HepG2 (cell line): ENCODE measurements around the gene NDUFS1. TPM values are rescaled to one million over a fixed set of nuclear protein-coding genes. Genes with fewer than 3 reads are reported as not detected.

Experiments
- ATAC-seq: fragments of 200-7000 bp; cut with Tn5 transposase; 3 replicates; pipeline ENCODE4 v1.9.1; 2020; ENCODE audit warnings: mild to moderate bottlenecking, moderate library complexity
- BruUV-seq: library from RNA; stranded (reverse); fragments of 400-500 nt; replicated peaks from 2 replicates; lab custom pipeline; 2021; lab: Mats Ljungman, UMichigan
- CTCF ChIA-PET: fragments of 300-600 bp; formaldehyde crosslinking; extraction: SDS; loops from one replicate; lab custom pipeline; 2021; ENCODE audit warnings: low total read pairs, inconsistent platforms, low intra/inter-chr PET ratio; lab: Yijun Ruan, JAX
- POLR2A ChIA-PET: fragments of 350-600 bp; sonication (Branson Sonifier 250); formaldehyde crosslinking; loops from one replicate; lab custom pipeline; 2020; ENCODE audit warnings: antibody characterized with exemption, inconsistent platforms; lab: Yijun Ruan, JAX
- DNase-seq: peaks from one replicate; pipeline ENCODE4 v3.0.0-alpha.2; 2015; ENCODE audit warnings: low spot score
- FAIRE-seq: peaks from 3 replicates; lab custom pipeline; 2011; peaks lifted over from hg19 to GRCh38; lab: Jason Lieb, UNC
- H2AFZ ChIP-seq: one replicate; pipeline ENCODE4 v1.6.1; 2011; ENCODE audit warnings: low read length, inconsistent platforms
- H3K27ac ChIP-seq: fragments of 300-600 bp; 3 replicates; pipeline ENCODE4 v1.8.0; 2011; ENCODE audit warnings: mixed run types, mild to moderate bottlenecking, mixed read lengths, low read length, inconsistent platforms; ENCODE audit not compliant: insufficient read depth; ENCODE audit errors: extremely low read length
- H3K27me3 ChIP-seq, 2 experiments: fragments of 200-600 bp in 1 of 2; 2 replicates in 1 of 2; 3 replicates in 1 of 2; pipeline versions ENCODE4 v1.6.0 to v1.8.0; 2011; ENCODE audit warnings: low read length in 2 of 2, mild to moderate bottlenecking in 2 of 2, moderate library complexity in 2 of 2, inconsistent platforms in 1 of 2; ENCODE audit not compliant: insufficient read depth in 2 of 2, control insufficient read depth in 1 of 2
- H3K36me3 ChIP-seq, 2 experiments: fragments of 200-600 bp in 1 of 2; replicated peaks in 1 of 2; 2 replicates in 1 of 2; 3 replicates in 1 of 2; pipeline versions ENCODE4 v1.5.1 to v1.8.0; 2011; ENCODE audit warnings: low read length in 2 of 2, inconsistent platforms in 1 of 2; ENCODE audit not compliant: insufficient read depth in 2 of 2, control insufficient read depth in 1 of 2
- H3K4me1 ChIP-seq: 2 replicates; pipeline ENCODE4 v1.5.1; 2012; ENCODE audit warnings: low read length, inconsistent platforms; ENCODE audit not compliant: insufficient read depth
- H3K4me2 ChIP-seq: 2 replicates; pipeline ENCODE4 v1.6.0; 2011; ENCODE audit warnings: low read depth, low read length, inconsistent platforms
- H3K4me3 ChIP-seq, 3 experiments: fragments of 200-600 bp in 1 of 3; sonication (generic), shearing (Covaris generic) in 1 of 3; replicated peaks in 1 of 3; 2 replicates each; pipeline ENCODE4 v1.5.1; 2011 to 2016; ENCODE audit warnings: low read length in 3 of 3, inconsistent platforms in 2 of 3, low read depth in 2 of 3, mild to moderate bottlenecking in 2 of 3, control low read depth in 1 of 3, mixed read lengths in 1 of 3; ENCODE audit not compliant: insufficient read depth in 1 of 3
- H3K79me2 ChIP-seq: one replicate; pipeline ENCODE4 v1.6.1; 2011; ENCODE audit warnings: low read length, inconsistent platforms; ENCODE audit not compliant: insufficient read depth
- H3K9ac ChIP-seq: 2 replicates; pipeline ENCODE4 v1.6.0; 2011; ENCODE audit warnings: mild to moderate bottlenecking, low read depth, low read length, inconsistent platforms; ENCODE audit not compliant: insufficient read depth
- H3K9me3 ChIP-seq: 2 replicates; pipeline ENCODE4 v1.5.1; 2012; ENCODE audit warnings: mild to moderate bottlenecking, low read length
- H4K20me1 ChIP-seq: 2 replicates; pipeline ENCODE4 v1.6.0; 2011; ENCODE audit warnings: inconsistent platforms, mild to moderate bottlenecking, low read length, moderate library complexity; ENCODE audit not compliant: insufficient read depth
- FOXK1 ChIP-seq: sonication (generic); formaldehyde crosslinking; IDR thresholded peaks from 2 replicates; pipeline ENCODE4 v1.4.0; 2020; ENCODE audit warnings: low read depth, missing genetic modification reagents, borderline replicate concordance
- GABPB1 ChIP-seq: IDR thresholded peaks from 2 replicates; pipeline ENCODE4 v1.6.1; 2016; ENCODE audit warnings: mild to moderate bottlenecking, missing genetic modification reagents, moderate library complexity, missing compliant biosample characterization
- GLI4 ChIP-seq: sonication (generic); formaldehyde crosslinking; IDR thresholded peaks from 2 replicates; pipeline ENCODE4 v1.5.1; 2020; ENCODE audit warnings: missing genetic modification reagents, mild to moderate bottlenecking, moderate library complexity, borderline replicate concordance
- HMGA1 ChIP-seq: sonication (generic); formaldehyde crosslinking; conservative IDR thresholded peaks from 2 replicates; pipeline ENCODE4 v1.4.0; 2020; ENCODE audit warnings: missing genetic modification reagents
- HNF4A ChIP-seq: sonication (generic); formaldehyde crosslinking; IDR thresholded peaks from 2 replicates; pipeline ENCODE4 v1.4.0; 2020; ENCODE audit warnings: missing genetic modification reagents
- ISL2 ChIP-seq: sonication (generic); formaldehyde crosslinking; IDR thresholded peaks from 2 replicates; pipeline ENCODE4 v1.5.0; 2020; ENCODE audit warnings: missing genetic modification reagents
- PITX1 ChIP-seq: sonication (generic); formaldehyde crosslinking; IDR thresholded peaks from 2 replicates; pipeline ENCODE4 v1.5.1; 2020; ENCODE audit warnings: mild to moderate bottlenecking, missing genetic modification reagents
- PRMT3 ChIP-seq: sonication (generic); formaldehyde crosslinking; IDR thresholded peaks from 2 replicates; pipeline ENCODE4 v1.8.1; 2022; ENCODE audit warnings: low read depth, mild to moderate bottlenecking, moderate library complexity, missing genetic modification reagents, borderline replicate concordance
- RBM39 ChIP-seq: fragments of 200-400 bp; formaldehyde crosslinking; IDR thresholded peaks from one replicate; pipeline ENCODE4 v1.6.1; 2018; ENCODE audit warnings: antibody characterized with exemption, mild to moderate bottlenecking, low read depth, low read length; ENCODE audit not compliant: poor library complexity, severe bottlenecking
- SP1 ChIP-seq, 2 experiments: fragments of 450-650 bp in 1 of 2; sonication (generic) in 1 of 2; formaldehyde crosslinking in 1 of 2; IDR thresholded peaks; 2 replicates each; pipeline versions ENCODE4 v1.4.0 to v1.6.1; 2016 to 2020; ENCODE audit warnings: missing genetic modification reagents in 1 of 2
- ZC3H13 ChIP-seq: sonication (generic); formaldehyde crosslinking; IDR thresholded peaks from 2 replicates; pipeline ENCODE4 v1.8.1; 2023; ENCODE audit warnings: mild to moderate bottlenecking, missing genetic modification reagents, moderate library complexity
- ZNF24 ChIP-seq: fragments of 450-650 bp; IDR thresholded peaks from 2 replicates; pipeline ENCODE4 v1.6.1; 2017; ENCODE audit warnings: antibody characterized with exemption, mild to moderate bottlenecking
- ZNF329 ChIP-seq: sonication (generic); formaldehyde crosslinking; IDR thresholded peaks from 2 replicates; pipeline ENCODE4 v1.9.0; 2021; ENCODE audit warnings: low read depth, mild to moderate bottlenecking, missing genetic modification reagents
- ZNF589 ChIP-seq: sonication (generic); formaldehyde crosslinking; conservative IDR thresholded peaks from 2 replicates; pipeline ENCODE4 v1.8.0; 2022; ENCODE audit warnings: mild to moderate bottlenecking, moderate library complexity, missing genetic modification reagents
- WGBS: methylation state at CpG from one replicate; pipeline ENCODE4 v1.1.6; 2017; ENCODE audit warnings: low lambda C conversion rate; 5-methylcytosine and 5-hydroxymethylcytosine counted together
- in situ Hi-C: cut with HindIII; loops from 2 replicates; pipeline ENCODE4 v1.10.0; 2017; ENCODE audit warnings: low pct_unique_long_range_greater_than_20kb; ENCODE audit not compliant: extremely low pct_ligation_motif_present
- intact Hi-C: fragments of 100-400 bp; cut with micrococcal nuclease; formaldehyde crosslinking; loops from one replicate; pipeline ENCODE4 v1.10.0; 2022; ENCODE audit not compliant: unreplicated experiment
- polyA plus RNA-seq, 8 experiments: library from polyadenylated mRNA; depleted of rRNA in 3 of 8; stranded (reverse) in 7 of 8; unstranded in 1 of 8; fragments of >200 nt; fragmentation: Illumina TruSeq in 4 of 8; extraction: Trizol in 4 of 8; gene quantifications; 2 replicates each; pipeline versions ENCODE4 v1.2.1 to v1.2.3, GENCODE V29; 2011 to 2016; ENCODE audit warnings: low read depth in 4 of 8, missing spikeins in 1 of 8, mixed read lengths in 1 of 8; ENCODE audit not compliant: insufficient read depth in 1 of 8
- total RNA-seq, 5 experiments: library from RNA; depleted of rRNA; stranded (reverse); fragments of >200 nt; fragmentation: Illumina TruSeq; extraction: Trizol; gene quantifications; 2 replicates each; pipeline ENCODE4 v1.2.3, GENCODE V29; 2016; ENCODE audit warnings: low read depth in 1 of 5
- TF ChIP-seq, protein P1 (sequence below): sonication (generic); formaldehyde crosslinking; IDR thresholded peaks from 2 replicates; pipeline ENCODE4 v1.5.0; 2020; ENCODE audit warnings: mild to moderate bottlenecking, missing genetic modification reagents, borderline replicate concordance
- TF ChIP-seq, protein P2 (sequence below), 2 experiments: IDR thresholded peaks; 2 replicates each; pipeline ENCODE4 v1.6.1; 2011 to 2012; ENCODE audit warnings: low read length in 2 of 2, borderline replicate concordance in 1 of 2, low read depth in 1 of 2, mild to moderate bottlenecking in 1 of 2, moderate library complexity in 1 of 2

NDUFS1 gene
- total and polyA plus RNA-seq, 2 of the 13 experiments (the other 11 are each of a cell fraction or from before 2014, with no cell fraction given): 139 to 242 TPM

DNA sequence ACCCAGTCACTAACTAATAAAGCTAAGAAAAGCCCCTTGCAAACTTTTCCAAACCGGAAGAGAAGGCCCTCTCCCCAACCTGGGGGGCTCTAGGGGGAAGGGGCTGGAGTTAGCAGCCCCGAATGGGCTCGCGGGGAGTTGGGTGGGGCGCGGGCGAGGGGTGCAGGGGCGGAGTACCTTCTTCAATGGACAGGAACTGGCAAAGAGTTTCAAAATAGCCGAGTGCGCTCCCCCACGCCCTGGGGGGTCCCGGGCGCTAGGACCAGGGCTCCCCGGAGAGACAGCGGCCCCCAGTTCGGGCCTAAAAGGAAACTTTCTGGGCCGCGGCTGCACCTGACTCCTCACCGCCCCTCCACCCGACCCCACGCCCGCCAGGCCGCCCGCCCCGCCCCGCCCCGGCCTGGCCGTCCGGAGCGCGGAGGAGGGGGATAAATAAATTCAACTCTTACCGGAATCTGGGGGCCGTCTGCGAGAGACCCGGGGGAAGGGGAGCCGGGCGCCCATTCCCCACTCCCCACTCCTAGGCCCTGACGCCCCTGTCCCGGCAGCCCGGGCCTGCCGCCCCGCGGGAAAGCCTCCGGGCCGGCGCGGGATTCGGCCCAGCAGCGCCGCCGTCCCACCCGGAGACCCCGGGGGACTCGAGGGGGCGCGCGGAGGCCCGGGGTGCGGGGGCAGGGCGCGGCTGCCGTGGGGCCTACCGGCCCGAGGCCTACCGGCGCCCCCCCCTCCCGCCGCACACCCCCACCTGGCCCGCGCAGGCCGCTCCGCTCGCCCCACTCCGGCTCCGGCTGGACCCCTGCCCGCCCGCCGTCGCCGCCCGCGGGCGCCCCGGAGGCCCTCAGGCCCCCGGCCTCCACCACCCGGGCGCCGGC lies 74.1 kb downstream of the NDUFS1 start (continued):
- no peak for TF ChIP-seq HMGA1 (CRISPR knock-in tag)
- no peak; the same call in 1 of the 2 replicates for TF ChIP-seq PRMT3
- no peak for TF ChIP-seq FOXK1
- no peak for TF ChIP-seq SP1 (IDR thresholded peaks at IDR 0.05)
- no peak for TF ChIP-seq SP1 (CRISPR knock-in tag; IDR thresholded peaks at IDR 0.05)
- no peak for TF ChIP-seq RBM39
- TF ChIP-seq ZNF329 (CRISPR knock-in tag): no peak
- peak; percentile 11; the same call in 1 of the 2 replicates for TF ChIP-seq ISL2 (CRISPR knock-in tag)
- no peak for TF ChIP-seq HNF4A (CRISPR knock-in tag)

DNA sequence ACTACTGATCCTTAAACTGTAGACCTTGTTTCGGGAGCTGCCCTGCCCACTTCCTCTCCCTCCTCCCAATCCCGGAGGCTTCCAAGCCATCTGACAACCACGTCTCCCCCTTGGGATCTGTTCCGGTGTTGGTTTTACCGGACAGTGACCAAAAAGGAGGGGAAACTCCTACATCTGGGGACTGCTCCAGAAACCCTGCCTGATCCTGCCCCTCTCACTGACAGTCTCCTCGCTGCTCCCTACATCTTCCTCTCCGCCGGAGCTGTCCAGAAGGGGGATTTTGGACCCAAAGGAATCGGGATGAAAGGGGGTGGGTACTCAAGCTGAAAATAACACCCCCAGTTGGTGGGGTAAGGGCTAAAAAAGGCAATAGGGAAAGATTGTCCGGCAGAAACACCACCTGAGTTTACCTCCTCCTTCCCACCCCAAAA lies 74.8 kb downstream of the NDUFS1 start:
- H4K20me1 ChIP-seq: no peaks in the 10 kb centered on the region
- H3K4me2 ChIP-seq: peak overlapping the region; percentile 85
- peak overlapping the region; percentile 100 for H3K27ac ChIP-seq
- DNase-seq (peak; percentile 85), FAIRE-seq (peak; percentile 59), ATAC-seq (peak; percentile 73)
- peak overlapping the region; percentile 97 for H3K9ac ChIP-seq
- no peaks in the 10 kb centered on the region for H3K36me3 ChIP-seq
- H3K9me3 ChIP-seq: no peaks in the 10 kb centered on the region
- WGBS: 3% methylated on average over 10 of the region's 10 CpGs
- H2AFZ ChIP-seq: no peak overlapping the region
- H3K79me2 ChIP-seq: peaks cover 81% of the 10 kb centered on the region
- BruUV-seq: no TSS peak
- ChIA-PET POLR2A (interaction anchor here (2.3 kb wide), 1 partner anchor 75 kb away, joined by 20 read pairs; the partner anchor contains the start of genes EEF1B2 and NDUFS1), CTCF (no interaction called here)
- H3K4me3 ChIP-seq: peak overlapping the region; percentile 73 to 100 (median 84)
- peaks cover 47% of the 10 kb centered on the region for H3K4me1 ChIP-seq
- no peaks in the 10 kb centered on the region; a peak in 2 of 5 replicates for H3K27me3 ChIP-seq
- intact Hi-C loops: no loop called here
- in situ Hi-C loops: no loop called here
- no peak for TF ChIP-seq ZNF24
- TF ChIP-seq GABPB1 (CRISPR knock-in tag): peak; percentile 45; the same call in 1 of the 2 replicates
- TF ChIP-seq GLI4 (CRISPR knock-in tag): no peak; the same call in 1 of the 2 replicates
- TF ChIP-seq ZNF589 (CRISPR knock-in tag): no peak
- TF ChIP-seq, protein P1, sequence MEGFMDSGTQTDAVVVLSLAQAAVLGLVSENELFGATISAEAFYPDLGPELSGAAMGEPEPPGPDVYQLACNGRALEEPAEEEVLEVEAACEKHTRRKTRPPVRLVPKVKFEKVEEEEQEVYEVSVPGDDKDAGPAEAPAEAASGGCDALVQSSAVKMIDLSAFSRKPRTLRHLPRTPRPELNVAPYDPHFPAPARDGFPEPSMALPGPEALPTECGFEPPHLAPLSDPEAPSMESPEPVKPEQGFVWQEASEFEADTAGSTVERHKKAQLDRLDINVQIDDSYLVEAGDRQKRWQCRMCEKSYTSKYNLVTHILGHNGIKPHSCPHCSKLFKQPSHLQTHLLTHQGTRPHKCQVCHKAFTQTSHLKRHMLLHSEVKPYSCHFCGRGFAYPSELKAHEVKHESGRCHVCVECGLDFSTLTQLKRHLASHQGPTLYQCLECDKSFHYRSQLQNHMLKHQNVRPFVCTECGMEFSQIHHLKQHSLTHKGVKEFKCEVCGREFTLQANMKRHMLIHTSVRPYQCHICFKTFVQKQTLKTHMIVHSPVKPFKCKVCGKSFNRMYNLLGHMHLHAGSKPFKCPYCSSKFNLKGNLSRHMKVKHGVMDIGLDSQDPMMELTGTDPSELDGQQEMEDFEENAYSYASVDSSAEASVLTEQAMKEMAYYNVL (CRISPR knock-in tag): 0 out of 2 replicates have a peak, but pooled peaks have one; percentile 4
- TF ChIP-seq ZC3H13 (CRISPR knock-in tag): no peak
- peak; percentile 57; the same call in 1 of the 2 replicates for TF ChIP-seq PITX1 (CRISPR knock-in tag)
- TF ChIP-seq, protein P2, sequence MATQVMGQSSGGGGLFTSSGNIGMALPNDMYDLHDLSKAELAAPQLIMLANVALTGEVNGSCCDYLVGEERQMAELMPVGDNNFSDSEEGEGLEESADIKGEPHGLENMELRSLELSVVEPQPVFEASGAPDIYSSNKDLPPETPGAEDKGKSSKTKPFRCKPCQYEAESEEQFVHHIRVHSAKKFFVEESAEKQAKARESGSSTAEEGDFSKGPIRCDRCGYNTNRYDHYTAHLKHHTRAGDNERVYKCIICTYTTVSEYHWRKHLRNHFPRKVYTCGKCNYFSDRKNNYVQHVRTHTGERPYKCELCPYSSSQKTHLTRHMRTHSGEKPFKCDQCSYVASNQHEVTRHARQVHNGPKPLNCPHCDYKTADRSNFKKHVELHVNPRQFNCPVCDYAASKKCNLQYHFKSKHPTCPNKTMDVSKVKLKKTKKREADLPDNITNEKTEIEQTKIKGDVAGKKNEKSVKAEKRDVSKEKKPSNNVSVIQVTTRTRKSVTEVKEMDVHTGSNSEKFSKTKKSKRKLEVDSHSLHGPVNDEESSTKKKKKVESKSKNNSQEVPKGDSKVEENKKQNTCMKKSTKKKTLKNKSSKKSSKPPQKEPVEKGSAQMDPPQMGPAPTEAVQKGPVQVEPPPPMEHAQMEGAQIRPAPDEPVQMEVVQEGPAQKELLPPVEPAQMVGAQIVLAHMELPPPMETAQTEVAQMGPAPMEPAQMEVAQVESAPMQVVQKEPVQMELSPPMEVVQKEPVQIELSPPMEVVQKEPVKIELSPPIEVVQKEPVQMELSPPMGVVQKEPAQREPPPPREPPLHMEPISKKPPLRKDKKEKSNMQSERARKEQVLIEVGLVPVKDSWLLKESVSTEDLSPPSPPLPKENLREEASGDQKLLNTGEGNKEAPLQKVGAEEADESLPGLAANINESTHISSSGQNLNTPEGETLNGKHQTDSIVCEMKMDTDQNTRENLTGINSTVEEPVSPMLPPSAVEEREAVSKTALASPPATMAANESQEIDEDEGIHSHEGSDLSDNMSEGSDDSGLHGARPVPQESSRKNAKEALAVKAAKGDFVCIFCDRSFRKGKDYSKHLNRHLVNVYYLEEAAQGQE (IDR thresholded peaks at IDR 0.05; ENCODE audit: borderline replicate concordance in 1 of 2, low read depth in 1 of 2, low read length in 2 of 2): peak in 1 of 2 experiments; percentile 75; a peak in 2 of 4 replicates
